HG03439 (cell line): ENCODE results near the gene DNAAF3.
"Not testable (repeated sequence)": the region's sequence is repeated elsewhere in the genome, so short reads cannot be mapped to it uniquely, and the experiment has no call there.

Source experiments
- ATAC-seq: cut with Tn5 transposase; IDR thresholded peaks from one replicate; pipeline ENCODE4 v1.9.1; 2021; ENCODE audit warnings: mild to moderate bottlenecking, moderate library complexity; ENCODE audit not compliant: unreplicated experiment

The DNAAF3 gene

DNA sequence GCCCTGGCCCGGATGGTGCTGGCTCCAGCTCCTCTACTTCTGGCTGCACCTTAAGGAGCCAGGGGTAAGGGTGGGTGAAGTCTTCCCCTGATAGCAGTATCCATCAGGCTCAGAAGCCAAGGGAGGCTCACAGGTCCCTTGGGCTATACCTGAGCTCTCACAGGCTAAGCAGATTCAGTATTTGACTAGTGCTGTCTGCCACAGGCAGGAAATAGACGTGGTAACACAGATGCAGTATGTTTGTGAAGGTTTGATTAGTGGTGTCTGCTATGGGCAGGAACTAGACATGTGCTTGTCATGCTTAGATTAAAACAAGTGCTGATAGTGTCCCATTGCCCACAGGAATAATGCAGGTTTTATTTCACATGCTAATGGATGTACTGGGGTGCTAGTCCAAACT, 9.7 kb upstream of the DNAAF3 start:
- no peak for ATAC-seq

- no peak for ATAC-seq
Measured at GRCh38 chr19:55175117-55175867, 8.9 kb upstream of the DNAAF3 start.

GRCh38 chr19:55174425-55175116, 8.2 kb upstream of the DNAAF3 start:
- no peak for ATAC-seq

- ATAC-seq: no peak
Measured at GRCh38 chr19:55173714-55174409, 7.4 kb upstream of the DNAAF3 start.

DNA sequence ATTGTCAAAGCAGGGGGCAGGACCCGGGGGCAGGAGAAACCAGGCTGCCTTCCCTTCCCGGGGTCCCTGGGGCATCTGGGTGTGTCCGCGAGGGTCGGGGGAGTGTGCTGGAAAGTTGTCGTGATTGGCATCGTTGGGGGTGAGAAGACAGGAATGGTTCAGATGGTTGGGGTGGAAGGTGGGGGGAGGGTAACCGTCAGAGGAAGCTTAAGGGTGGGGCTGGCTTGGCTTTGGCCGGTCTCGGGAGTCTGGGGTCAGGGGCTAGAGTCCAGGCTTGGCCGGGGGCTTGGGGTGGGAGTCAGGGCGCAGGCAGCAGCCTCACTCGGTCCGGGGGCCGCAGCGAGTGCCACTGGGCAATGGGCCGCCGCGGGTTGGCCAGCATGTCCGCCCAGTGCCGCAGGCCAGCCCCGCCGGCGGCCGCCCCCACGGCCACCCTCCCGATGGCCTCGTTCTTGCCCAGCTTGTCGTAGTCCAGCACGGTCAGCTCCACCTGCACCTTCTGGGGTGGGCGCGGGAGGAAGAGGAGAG, 6.8 kb upstream of the DNAAF3 start:
- ATAC-seq: no peak

DNA sequence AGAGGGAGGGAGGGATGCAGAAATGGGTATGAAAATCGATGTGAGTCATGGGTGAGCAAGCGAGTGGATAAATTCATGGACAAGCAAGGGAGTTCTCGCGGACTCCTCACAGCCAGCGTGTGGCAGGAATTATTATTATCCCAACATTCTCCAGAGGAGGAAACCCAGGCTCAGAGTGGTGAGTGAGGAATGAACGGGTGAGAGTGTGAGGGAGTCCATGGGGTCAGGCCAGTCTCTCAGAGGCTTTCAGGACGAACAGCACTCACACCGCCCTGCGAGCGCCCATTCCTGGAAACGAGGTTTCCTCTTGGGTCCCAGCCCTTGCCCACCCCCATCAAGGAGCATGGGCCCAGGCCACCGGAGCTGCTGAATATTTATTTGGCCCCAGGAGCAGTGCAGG, 6.3 kb upstream of the DNAAF3 start:
- no peak for ATAC-seq

DNA sequence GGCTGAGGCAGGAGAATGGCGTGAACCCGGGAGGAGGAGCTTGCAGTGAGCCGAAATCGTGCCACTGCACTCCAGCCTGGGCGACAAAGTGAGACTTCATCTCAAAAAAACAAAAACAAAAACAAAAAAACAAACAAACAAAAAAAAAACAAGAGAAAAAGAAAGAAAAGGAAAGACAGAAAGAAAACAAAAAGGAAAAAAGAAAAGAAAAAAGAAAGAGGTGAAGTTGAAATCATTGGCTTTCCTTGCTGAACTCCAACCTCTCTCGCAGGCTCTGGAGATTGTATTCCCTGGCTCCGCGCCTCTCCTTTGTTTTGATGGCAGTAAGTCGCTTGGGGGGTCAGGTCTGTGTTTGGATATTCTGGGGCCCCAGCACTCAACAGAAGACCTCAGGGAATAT, 5.9 kb upstream of the DNAAF3 start:
- ATAC-seq: not testable (repeated sequence)

- ATAC-seq: no peak
Measured at GRCh38 chr19:55171440-55171839, 5.0 kb upstream of the DNAAF3 start.

- ATAC-seq: no peak
Measured at GRCh38 chr19:55169136-55169535, 2.7 kb upstream of the DNAAF3 start.

DNA sequence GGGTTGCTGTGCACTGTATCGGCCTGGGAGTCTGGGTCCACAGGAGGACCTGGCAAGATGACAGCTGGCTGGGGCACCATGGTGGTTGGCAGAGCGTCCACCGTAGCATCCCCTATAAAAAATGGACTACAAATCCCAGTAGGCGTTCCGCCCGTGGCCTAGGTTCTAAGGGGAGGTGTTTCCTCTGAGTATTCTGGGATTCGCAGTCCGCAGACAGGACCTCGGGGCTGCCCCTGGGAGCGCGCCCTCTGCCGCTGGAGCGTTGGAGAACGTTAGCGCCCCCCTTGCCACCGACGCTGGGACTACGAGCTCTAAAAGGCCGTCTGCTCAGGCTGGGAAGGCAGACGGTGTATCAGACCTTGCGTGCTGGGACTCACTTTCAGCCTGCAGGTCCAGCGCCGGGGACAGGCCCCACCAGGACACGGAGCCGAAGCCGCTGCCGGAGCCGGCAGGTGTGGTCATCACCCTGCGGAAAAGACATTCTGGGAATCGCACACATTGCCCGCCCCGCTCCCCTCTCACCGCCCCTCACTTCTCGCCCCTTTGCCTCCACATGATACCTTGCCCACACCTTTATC, 372 bp downstream of the DNAAF3 start:
- ATAC-seq: peak; percentile 11

GRCh38 chr19:55161571-55162322, 4.7 kb downstream of the DNAAF3 start:
- ATAC-seq: no peak

DNA sequence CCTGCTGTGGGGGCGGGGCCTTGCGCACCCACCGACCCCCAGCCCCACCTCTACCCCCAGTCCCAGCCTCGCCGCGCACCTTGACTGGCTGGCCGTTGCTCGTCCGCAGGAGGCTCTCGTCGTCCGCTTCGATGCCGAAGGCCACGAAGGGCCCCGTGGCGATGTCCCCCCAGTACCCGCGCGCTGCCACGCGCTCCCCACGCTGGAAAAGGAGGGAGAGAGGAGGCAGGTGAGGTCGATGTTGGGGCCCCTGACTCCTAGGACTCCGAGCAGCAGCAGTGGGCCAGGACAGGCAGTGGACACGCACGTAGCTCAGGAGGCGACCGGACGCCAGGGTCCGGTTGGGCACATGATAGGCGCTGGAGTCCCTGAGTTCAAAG, 5.4 kb downstream of the DNAAF3 start:
- no peak for ATAC-seq

- peak; percentile 60 for ATAC-seq
Measured at GRCh38 chr19:55160128-55160985, 6.1 kb downstream of the DNAAF3 start.

GRCh38 chr19:55158848-55159749, 7.3 kb downstream of the DNAAF3 start:
- ATAC-seq: no peak

DNA sequence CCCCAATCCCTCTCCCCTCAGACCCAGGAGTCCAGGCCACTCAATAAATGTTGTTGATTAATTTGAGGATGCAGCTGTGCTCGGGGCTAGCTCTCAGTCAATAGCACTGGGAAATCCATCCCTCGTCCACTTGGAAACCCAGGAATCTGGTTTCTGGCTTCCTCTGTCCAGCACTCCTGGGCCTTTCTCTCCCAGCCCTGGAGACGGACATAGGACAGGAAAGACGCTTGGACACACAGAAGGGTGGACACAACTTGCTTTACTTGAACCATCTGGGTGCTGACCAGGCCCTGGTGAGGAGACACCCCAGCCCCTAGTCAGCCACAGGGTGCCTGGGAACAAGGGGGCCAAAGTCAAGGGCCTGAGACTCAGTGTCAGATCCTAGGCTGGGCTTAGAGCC, 8.0 kb downstream of the DNAAF3 start:
- no peak for ATAC-seq

- no peak for ATAC-seq
Measured at GRCh38 chr19:55157064-55157908, 9.1 kb downstream of the DNAAF3 start, which contains the start of gene TNNI3. Gene TNNI3 (minus strand): TSS chr19:55157732. CDS start chr19:55157589, 143 bp downstream.

- ATAC-seq: no peak
Measured at GRCh38 chr19:55156202-55157063, 10.0 kb downstream of the DNAAF3 start.
